GM18517 (cell line): ENCODE data around the gene KCTD14.
A peak's percentile ranks its signal among the peaks of the same experiment; 100 is the strongest.
"Not testable (repeated sequence)": the region's sequence is repeated elsewhere in the genome, so short reads cannot be mapped to it uniquely, and the experiment has no call there.

Experiments
- ATAC-seq: cut with Tn5 transposase; IDR thresholded peaks from one replicate; pipeline ENCODE4 v1.9.1; 2021; ENCODE audit warnings: mild to moderate bottlenecking, moderate library complexity; ENCODE audit not compliant: unreplicated experiment

The KCTD14 gene

GRCh38 chr11:78027759-78028158 lies 4.7 kb upstream of the KCTD14 start:
- ATAC-seq: no peak

- no peak for ATAC-seq
Measured at GRCh38 chr11:78025378-78025777, 2.3 kb upstream of the KCTD14 start.

DNA sequence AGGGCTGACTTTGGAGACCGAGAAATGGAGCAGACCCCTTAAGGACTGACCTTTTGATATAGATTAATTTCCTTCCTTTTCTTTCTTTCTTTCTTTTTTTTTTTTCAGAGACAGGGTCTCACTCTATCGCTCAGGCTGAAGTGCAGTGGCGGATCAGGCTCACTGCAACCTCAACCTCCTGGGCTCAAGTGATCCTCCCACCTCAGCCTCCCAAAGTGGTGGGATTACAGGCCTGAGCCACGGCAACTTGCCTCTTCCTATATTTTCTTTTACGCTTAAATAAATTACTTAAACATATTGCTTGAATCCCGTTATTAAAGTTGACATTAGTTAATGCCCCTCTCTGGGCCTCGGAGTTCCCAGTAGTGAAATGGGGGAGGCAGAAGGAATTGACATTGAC lies 350 bp upstream of the KCTD14 start:
- ATAC-seq: no peak

- ATAC-seq: no peak
Measured at GRCh38 chr11:78021611-78022010, 1.5 kb downstream of the KCTD14 start.

GRCh38 chr11:78020246-78020645 lies 2.8 kb downstream of the KCTD14 start:
- ATAC-seq: no peak

DNA sequence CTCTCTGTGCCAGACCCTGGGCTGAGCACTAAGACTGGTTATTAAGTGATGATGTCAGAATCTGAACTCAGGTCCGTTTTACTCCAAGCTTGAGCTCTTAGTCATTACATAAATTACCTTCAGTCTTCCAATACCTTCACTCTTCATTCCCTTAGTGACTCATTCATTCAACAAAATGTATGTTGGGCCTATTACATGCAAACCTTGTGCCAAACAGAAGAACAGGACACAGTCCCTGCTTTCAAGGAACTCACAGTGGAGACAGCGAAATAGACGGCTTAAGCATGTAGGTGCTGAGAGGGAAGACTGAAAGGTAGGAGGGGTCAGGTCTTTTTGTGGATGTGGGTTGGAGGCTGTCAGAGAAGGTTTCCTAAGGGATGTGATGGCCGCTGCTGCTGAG lies 3.3 kb downstream of the KCTD14 start:
- no peak for ATAC-seq

- ATAC-seq: no peak
Measured at GRCh38 chr11:78015878-78016277, 7.2 kb downstream of the KCTD14 start.

GRCh38 chr11:78014937-78015520 lies 8.0 kb downstream of the KCTD14 start:
- not testable (repeated sequence) for ATAC-seq

- no peak for ATAC-seq
Measured at GRCh38 chr11:78011301-78011700, 11.8 kb downstream of the KCTD14 start.

GRCh38 chr11:78010755-78011154 lies 12.3 kb downstream of the KCTD14 start:
- no peak for ATAC-seq

DNA sequence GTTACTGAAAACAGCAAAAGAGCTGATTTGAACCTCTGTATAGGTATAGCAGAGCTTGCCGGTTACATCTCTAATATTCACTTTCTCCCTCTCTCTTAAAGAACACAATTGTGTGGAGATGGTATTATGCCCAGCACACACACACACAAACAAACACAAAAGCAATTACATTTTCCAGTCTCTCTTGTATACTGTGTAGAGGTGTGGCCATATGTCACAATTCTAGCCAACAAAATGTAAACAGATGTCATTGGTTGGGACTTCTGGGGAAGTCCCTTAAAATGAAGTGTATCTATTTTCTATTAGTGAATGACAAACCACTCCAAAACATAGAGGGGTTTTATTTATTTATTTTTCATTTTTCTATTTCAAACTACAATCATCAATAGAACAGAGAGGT lies 12.8 kb downstream of the KCTD14 start:
- ATAC-seq: no peak

- ATAC-seq: no peak
Measured at GRCh38 chr11:78009062-78009461, 14.0 kb downstream of the KCTD14 start.

GRCh38 chr11:78000193-78000592 lies 22.9 kb downstream of the KCTD14 start:
- peak; percentile 55 for ATAC-seq

DNA sequence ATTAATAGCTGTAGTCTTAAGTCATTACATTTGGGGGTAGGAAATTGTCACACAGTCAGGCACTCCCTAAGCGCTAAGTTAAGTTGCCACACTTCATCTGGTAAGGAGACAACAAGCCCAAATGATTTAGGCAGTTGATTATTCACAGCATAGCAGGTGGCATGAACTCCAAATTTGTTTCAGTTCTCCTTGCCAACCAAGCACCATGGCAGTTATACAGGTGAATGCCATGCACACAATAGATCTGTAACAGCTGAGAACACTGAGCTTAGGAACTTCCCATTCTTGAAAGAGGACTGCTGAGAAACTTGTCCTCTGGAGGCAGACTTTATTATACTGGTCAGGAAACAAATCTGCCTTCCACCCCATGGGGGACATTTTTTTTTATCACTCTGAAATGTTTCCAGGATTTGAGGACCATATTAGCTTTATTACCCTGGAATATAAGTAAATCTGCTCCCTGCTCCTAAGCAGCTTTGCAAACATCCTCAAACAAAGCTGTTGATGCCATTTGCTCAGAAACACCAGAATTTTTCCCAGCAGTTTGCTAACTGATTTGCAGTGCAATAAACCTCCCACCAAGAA lies 23.5 kb downstream of the KCTD14 start:
- no peak for ATAC-seq

DNA sequence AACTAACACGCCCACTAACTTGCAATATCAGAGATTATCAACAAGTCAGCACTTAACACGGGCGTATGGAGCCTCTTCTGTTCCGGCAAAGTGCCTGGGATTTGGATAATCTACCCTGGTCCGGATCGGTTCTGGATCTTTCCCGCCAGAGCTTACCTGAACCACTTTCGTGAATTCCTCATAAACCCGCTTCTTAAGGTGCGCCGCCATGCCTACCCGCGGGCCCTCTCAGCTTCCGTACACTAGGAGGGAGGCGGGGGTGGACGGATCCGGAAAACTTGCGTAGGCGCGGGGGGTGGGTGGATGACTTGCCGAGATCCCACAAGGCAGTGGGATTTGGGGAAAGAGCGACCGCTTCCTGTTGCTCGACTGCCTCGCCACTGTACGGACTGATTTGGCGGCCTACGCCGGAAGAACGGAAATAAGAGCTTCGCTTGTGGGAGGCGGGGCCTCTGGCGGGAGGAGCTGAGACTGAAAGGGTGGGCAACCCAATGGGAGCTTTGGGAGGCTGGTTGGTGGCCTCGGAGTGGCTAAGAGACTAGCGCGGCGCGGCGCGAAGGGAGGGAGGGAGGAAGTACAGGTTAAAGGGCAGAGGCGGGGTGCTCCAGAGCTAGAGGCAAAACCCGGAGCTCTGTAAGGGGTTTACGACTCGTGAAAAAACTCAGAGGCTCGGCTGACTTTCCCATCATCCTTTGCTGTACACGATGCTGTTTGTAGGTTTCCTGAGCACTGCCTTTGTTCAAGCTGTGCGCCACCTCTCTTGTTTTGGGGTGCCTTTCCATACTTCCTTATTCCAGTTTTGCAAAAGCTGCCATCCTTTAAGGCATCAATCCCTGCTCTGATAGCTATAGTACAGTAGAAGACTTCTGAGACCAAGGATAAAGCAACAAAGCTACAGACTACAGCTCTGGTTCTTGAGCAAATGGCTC lies 28.4 kb downstream of the KCTD14 start, which contains the start of gene INTS4:
Gene INTS4, minus strand, starts transcription at position 235 of the 929 bp plus-strand sequence. Its CDS starts 25 bp downstream, at position 210.
- peak; percentile 99 for ATAC-seq

GRCh38 chr11:77993902-77994301 lies 29.2 kb downstream of the KCTD14 start:
- ATAC-seq: no peak

- no peak for ATAC-seq
Measured at GRCh38 chr11:77990981-77991380, 32.1 kb downstream of the KCTD14 start.

- ATAC-seq: not testable (repeated sequence)
Measured at GRCh38 chr11:77986456-77986855, 36.6 kb downstream of the KCTD14 start.

DNA sequence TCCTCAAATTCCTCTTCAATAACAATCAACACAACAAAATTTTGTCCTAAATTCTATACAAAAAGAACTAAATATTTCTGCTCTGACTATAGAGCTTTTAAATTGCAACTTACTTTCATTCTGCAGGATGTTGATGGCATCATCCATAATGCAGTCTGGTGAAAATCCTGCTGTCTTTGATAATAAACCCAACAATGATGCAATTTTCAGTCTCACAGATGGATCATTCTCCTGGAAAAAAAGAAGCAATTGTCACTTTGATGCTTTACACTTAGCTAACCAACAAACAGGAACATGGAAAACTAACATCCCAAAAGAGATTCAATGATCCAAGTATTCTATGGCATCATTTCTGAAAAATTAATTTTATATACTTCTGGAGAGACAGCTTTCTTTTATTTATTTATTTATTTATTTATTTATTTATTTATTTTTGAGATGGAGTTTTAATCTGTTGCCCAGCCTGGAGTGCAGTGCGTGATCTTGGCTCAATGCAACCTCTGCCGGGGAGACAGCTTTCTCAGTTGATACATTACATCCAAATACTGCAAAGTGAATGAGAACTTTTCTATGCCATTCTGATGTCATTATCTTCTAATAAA lies 41.6 kb downstream of the KCTD14 start:
- no peak for ATAC-seq

DNA sequence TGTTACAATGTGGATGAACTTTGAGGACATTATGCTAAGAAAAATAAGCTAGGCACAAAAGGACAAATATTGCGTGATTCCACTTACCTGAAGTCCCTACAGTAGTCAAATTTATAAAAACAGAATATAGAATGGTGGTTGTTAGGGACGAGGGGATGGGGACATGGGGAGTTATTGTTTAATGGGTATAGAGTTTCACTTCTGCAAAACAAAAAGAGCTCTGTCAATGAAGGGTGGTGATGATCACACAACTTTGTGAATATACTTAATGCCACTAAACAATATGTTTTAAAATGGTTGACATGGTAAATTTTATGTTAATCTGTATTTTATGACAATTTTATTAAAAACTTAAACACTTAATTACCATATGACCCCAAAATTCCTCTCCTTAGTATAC lies 54.7 kb downstream of the KCTD14 start:
- no peak for ATAC-seq

GRCh38 chr11:77967753-77968152 lies 55.3 kb downstream of the KCTD14 start:
- ATAC-seq: no peak
